MCF 10A (cell line): ENCODE results near the gene NLRP5. TPM values are rescaled to one million over a fixed set of nuclear protein-coding genes. Genes with fewer than 3 reads are reported as not detected.
"Not testable (repeated sequence)": the region's sequence is repeated elsewhere in the genome, so short reads cannot be mapped to it uniquely, and the experiment has no call there.

Source experiments
- BruUV-seq: library from RNA; stranded (reverse); fragments of 400-500 nt; replicated peaks from 2 replicates; lab custom pipeline; 2021; lab: Mats Ljungman, UMichigan
- CTCF ChIA-PET: fragments of 300-600 bp; sonication (Branson Sonifier 250); formaldehyde crosslinking; extraction: SDS; loops from one replicate; lab custom pipeline; 2021; ENCODE audit warnings: antibody characterized with exemption, inconsistent platforms; lab: Yijun Ruan, JAX
- POLR2A ChIA-PET: fragments of 300-600, 350-650 bp; sonication (Branson Sonifier 250); formaldehyde crosslinking; extraction: SDS; loops from one replicate; lab custom pipeline; 2020; ENCODE audit warnings: antibody characterized with exemption, inconsistent platforms; lab: Yijun Ruan, JAX
- DNase-seq: peaks from one replicate; pipeline ENCODE4 v3.0.0-alpha.2; 2018; ENCODE audit not compliant: unreplicated experiment
- H3K27ac Mint-ChIP-seq: one replicate; pipeline ENCODE4 v1.8.0; 2022; ENCODE audit warnings: mild to moderate bottlenecking, low read depth, mixed read lengths; ENCODE audit not compliant: unreplicated experiment
- H3K27me3 Mint-ChIP-seq: one replicate; pipeline ENCODE4 v1.8.0; 2022; ENCODE audit warnings: mixed read lengths; ENCODE audit not compliant: insufficient read depth, unreplicated experiment
- H3K36me3 Mint-ChIP-seq: one replicate; pipeline ENCODE4 v1.8.0; 2022; ENCODE audit warnings: mild to moderate bottlenecking, moderate library complexity, mixed read lengths; ENCODE audit not compliant: insufficient read depth, unreplicated experiment
- H3K4me1 Mint-ChIP-seq: one replicate; pipeline ENCODE4 v1.8.0; 2022; ENCODE audit warnings: mixed read lengths; ENCODE audit not compliant: insufficient read depth, unreplicated experiment
- H3K4me3 Mint-ChIP-seq: one replicate; pipeline ENCODE4 v1.8.0; 2022; ENCODE audit warnings: mild to moderate bottlenecking, moderate library complexity, mixed read lengths; ENCODE audit not compliant: unreplicated experiment
- H3K9me3 Mint-ChIP-seq: one replicate; pipeline ENCODE4 v1.8.0; 2022; ENCODE audit warnings: mixed read lengths; ENCODE audit not compliant: unreplicated experiment
- intact Hi-C: fragments of 100-400 bp; cut with micrococcal nuclease; formaldehyde crosslinking; loops from 2 replicates; pipeline ENCODE4 v1.14.1; 2022
- total RNA-seq: library from RNA; stranded (reverse); gene quantifications from 2 replicates; pipeline ENCODE4 v1.2.3, GENCODE V29; 2022
- TF ChIP-seq, protein P1 (sequence below): fragments of 200-600 bp; IDR thresholded peaks from one replicate; pipeline ENCODE4 v1.8.0; 2022; ENCODE audit warnings: antibody characterized with exemption, mild to moderate bottlenecking; ENCODE audit not compliant: unreplicated experiment

Gene NLRP5
- total RNA-seq, 1 experiment from 2014 or later = not detected

DNA sequence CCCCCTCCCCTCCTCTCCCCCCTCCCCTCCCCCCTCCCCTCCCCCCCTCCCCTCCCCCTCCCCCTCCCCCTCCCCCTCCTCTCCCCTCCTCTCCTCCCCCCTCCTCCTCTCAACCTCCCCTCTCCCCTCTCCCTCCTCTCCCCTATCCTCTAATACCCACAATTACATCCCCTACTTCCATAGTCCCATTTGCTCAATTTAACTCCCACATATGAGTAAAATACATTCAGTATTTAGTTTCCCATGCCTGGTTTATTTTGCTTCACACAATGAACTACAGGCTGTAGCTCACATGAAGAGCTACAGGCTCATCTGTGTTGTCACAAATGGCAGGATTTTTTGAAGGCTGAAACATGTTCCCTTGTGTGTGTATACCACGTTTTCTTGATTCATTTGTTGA lies 6.9 kb downstream of the NLRP5 start:
- no peaks in the 10 kb centered on the region for H3K27me3 Mint-ChIP-seq

DNA sequence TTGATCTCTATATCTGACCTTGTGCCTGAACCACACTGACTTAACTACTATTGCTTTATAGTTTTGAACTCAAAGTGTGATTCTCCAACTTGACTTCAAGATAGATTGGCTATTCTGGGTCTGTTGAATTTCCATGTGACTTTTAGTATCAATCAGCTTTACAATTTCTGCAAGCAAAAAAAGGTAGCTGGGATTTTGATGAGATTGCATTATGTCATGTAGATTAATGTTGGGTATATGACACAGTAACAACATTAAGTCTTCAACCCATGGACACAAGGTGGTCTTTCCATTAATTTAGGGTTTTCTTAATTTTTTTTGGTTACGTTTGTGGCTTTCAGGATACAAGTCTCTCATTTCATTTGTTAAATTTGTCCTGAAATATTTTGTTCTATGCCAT lies 28.2 kb downstream of the NLRP5 start:
- no peak overlapping the region for H3K4me3 Mint-ChIP-seq
- no peaks in the 10 kb centered on the region for H3K36me3 Mint-ChIP-seq
- no peak overlapping the region for H3K27ac Mint-ChIP-seq
- ChIA-PET POLR2A (no interaction called here), CTCF (interaction anchor here (0.6 kb wide), 1 partner anchor 1465 kb away, joined by 5 read pairs; no protein-coding TSS in a partner anchor)
- H3K4me1 Mint-ChIP-seq = no peaks in the 10 kb centered on the region
- no TSS peak for BruUV-seq
- no peaks in the 10 kb centered on the region for H3K27me3 Mint-ChIP-seq
- no peak for DNase-seq
- intact Hi-C loops = no loop called here
- TF ChIP-seq, protein P1, sequence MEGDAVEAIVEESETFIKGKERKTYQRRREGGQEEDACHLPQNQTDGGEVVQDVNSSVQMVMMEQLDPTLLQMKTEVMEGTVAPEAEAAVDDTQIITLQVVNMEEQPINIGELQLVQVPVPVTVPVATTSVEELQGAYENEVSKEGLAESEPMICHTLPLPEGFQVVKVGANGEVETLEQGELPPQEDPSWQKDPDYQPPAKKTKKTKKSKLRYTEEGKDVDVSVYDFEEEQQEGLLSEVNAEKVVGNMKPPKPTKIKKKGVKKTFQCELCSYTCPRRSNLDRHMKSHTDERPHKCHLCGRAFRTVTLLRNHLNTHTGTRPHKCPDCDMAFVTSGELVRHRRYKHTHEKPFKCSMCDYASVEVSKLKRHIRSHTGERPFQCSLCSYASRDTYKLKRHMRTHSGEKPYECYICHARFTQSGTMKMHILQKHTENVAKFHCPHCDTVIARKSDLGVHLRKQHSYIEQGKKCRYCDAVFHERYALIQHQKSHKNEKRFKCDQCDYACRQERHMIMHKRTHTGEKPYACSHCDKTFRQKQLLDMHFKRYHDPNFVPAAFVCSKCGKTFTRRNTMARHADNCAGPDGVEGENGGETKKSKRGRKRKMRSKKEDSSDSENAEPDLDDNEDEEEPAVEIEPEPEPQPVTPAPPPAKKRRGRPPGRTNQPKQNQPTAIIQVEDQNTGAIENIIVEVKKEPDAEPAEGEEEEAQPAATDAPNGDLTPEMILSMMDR = no peak
- peaks cover 10% of the 10 kb centered on the region for H3K9me3 Mint-ChIP-seq

More for the DNA sequence above, 6.9 kb downstream of the NLRP5 start:
- Mint-ChIP-seq H3K9me3 (peaks cover 14% of the 10 kb centered on the region), H3K4me3 (no peak overlapping the region), H3K36me3 (peaks cover 7% of the 10 kb centered on the region), H3K4me1 (no peaks in the 10 kb centered on the region), H3K27ac (no peak overlapping the region)
- BruUV-seq = no TSS peak
- DNase-seq = no peak
- TF ChIP-seq, protein P1 = no peak
- ChIA-PET CTCF (interaction anchor here (0.7 to 1.4 kb wide), 2 partner anchors 85 to 339 kb away, joined by 3 read pairs; no protein-coding TSS in a partner anchor), POLR2A (no interaction called here)
- intact Hi-C loops = no loop called here

DNA sequence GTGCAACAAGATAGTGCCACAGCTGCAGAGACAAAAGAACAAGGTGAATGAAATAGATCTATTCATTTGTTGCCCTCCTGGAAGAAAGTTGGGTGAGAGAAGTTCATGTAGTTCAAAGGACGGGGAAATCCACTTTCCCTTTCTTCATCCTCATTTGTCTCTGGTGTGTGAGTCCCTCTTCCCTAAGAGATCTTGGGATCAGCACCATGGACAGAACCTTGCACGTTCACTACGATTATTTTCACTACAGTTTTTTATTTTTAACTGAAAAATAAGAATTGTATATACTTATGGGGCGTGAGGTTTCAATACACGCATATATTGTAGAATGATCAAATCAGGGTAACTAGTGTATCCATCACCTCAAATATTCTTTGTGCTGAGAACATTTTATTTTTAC lies 29.2 kb downstream of the NLRP5 start:
- peaks cover 10% of the 10 kb centered on the region for H3K9me3 Mint-ChIP-seq
- intact Hi-C loops = no loop called here
- H3K4me3 Mint-ChIP-seq = no peak overlapping the region
- no peaks in the 10 kb centered on the region for H3K27me3 Mint-ChIP-seq
- ChIA-PET CTCF (interaction anchor here (0.6 kb wide), 1 partner anchor 223 kb away, joined by 3 read pairs; no protein-coding TSS in a partner anchor), POLR2A (no interaction called here)
- no peak overlapping the region for H3K27ac Mint-ChIP-seq
- peak; percentile 11 for DNase-seq
- no peaks in the 10 kb centered on the region for H3K4me1 Mint-ChIP-seq
- no TSS peak for BruUV-seq
- no peaks in the 10 kb centered on the region for H3K36me3 Mint-ChIP-seq
- TF ChIP-seq, protein P1 = no peak

DNA sequence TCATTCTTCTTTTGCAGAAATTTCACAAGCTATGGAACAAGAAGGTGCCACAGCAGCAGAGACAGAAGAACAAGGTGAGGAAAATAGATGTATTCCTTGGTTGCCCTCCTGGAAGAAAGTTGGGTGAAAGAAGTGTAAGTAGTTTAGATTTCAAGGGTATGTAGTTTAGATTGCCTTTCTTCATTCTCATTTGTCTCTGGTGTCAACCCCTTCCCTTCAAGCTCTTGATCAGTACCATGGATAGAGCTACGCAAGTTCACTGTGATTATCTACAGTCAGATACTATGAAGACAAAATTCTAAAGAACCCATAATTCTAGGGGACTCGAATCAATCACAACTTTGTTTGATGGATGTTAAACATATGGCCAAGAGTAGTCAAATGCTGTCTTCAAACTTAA lies 32.8 kb downstream of the NLRP5 start:
- not testable (repeated sequence) for BruUV-seq, H3K27ac Mint-ChIP-seq
- peaks cover 27% of the 10 kb centered on the region for H3K9me3 Mint-ChIP-seq

DNA sequence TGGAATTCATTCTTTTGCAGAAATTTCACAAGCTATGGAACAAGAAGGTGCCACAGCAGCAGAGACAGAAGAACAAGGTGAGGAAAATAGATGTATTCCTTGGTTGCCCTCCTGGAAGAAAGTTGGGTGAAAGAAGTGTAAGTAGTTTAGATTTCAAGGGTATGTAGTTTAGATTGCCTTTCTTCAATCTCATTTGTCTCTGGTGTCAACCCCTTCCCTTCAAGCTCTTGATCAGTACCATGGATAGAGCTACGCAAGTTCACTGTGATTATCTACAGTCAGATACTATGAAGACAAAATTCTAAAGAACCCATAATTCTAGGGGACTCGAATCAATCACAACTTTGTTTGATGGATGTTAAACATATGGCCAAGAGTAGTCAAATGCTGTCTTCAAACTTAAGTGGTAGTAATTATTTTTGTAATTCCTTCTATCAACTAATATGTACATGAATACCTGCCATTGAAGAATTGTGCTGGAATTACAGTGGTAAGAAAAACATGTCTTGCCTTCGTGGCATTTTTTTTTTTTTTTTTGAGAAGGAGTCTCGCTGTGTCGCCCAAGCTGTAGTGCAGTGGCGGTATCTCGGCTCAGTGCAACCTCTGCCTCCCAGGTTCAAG lies 33.9 kb downstream of the NLRP5 start:
- DNase-seq, H3K4me1 Mint-ChIP-seq, H3K27ac Mint-ChIP-seq, intact Hi-C loops, POLR2A ChIA-PET, H3K36me3 Mint-ChIP-seq, H3K27me3 Mint-ChIP-seq, H3K4me3 Mint-ChIP-seq, BruUV-seq: not testable (repeated sequence)
- peaks cover 29% of the 10 kb centered on the region for H3K9me3 Mint-ChIP-seq
- CTCF ChIA-PET = interaction anchor here (1.6 kb wide), 1 partner anchor 45 kb away, joined by 3 read pairs; no protein-coding TSS in a partner anchor

More for the DNA sequence above, 32.8 kb downstream of the NLRP5 start:
- H3K4me1 Mint-ChIP-seq, intact Hi-C loops, H3K27me3 Mint-ChIP-seq, H3K4me3 Mint-ChIP-seq, POLR2A ChIA-PET, H3K36me3 Mint-ChIP-seq, DNase-seq: not testable (repeated sequence)
- CTCF ChIA-PET = interaction anchor here (0.6 to 1.6 kb wide), 2 partner anchors 47 to 689 kb away, joined by 3 read pairs; no protein-coding TSS in a partner anchor
